ENCODE results near the gene APH1B. TPM values are rescaled to one million over a fixed set of nuclear protein-coding genes. Genes with fewer than 3 reads are reported as not detected.

The APH1B gene
- total and polyA plus RNA-seq, 7 donors, result 1.2 to 7.0 (median 3.8) TPM

- H3K36me3 ChIP-seq (ENCODE audit: insufficient read depth in 1 of 2, low read depth in 1 of 2), result no peaks in the 10 kb centered on the region
- H3K27ac ChIP-seq, result no peak overlapping the region
- TF ChIP-seq CTCF (IDR thresholded peaks at IDR 0.05), result no peak
- no peak overlapping the region for H3K4me3 ChIP-seq
- no peaks in the 10 kb centered on the region for H3K27me3 ChIP-seq (ENCODE audit: insufficient read depth in 3 of 3, low read length in 2 of 3)
- H3K4me1 ChIP-seq, result peaks cover 18% of the 10 kb centered on the region
- ATAC-seq (no peak), DNase-seq (no peak)
- no peaks in the 10 kb centered on the region for H3K9me3 ChIP-seq
- intact Hi-C loops (cut with DNase I), result no loop called here
These were observed 39.2 kb upstream of the APH1B start for GRCh38 chr15:63238171-63238570.

- WGBS, 3 donors, result 0 to 8% (median 3%) methylated on average over 1 of the region's 1 CpG
- peak in 3 of 4 donors; percentile 35 to 52 (median 40) for ATAC-seq
These were observed 38.6 kb upstream of the APH1B start for GRCh38 chr15:63238796-63239195.

GRCh38 chr15:63240109-63240508, 37.3 kb upstream of the APH1B start:
- Histone ChIP-seq H3K4me3 (no peak overlapping the region), H3K9me3 (no peaks in the 10 kb centered on the region), H3K27me3 (ENCODE audit: insufficient read depth in 3 of 3, low read length in 2 of 3) (no peaks in the 10 kb centered on the region), H3K36me3 (ENCODE audit: insufficient read depth in 1 of 2, low read depth in 1 of 2) (no peaks in the 10 kb centered on the region), H3K4me1 (peaks cover 17% of the 10 kb centered on the region), H3K27ac (no peak overlapping the region)
- no peak for ATAC-seq
- 74 to 83% (median 76%) methylated on average over 3 of the region's 3 CpGs for WGBS, 3 donors
- DNase-seq, result no peak
- TF ChIP-seq CTCF (IDR thresholded peaks at IDR 0.05), result no peak
- intact Hi-C loops (cut with DNase I), result no loop called here

More at GRCh38 chr15:63238796-63239195, 38.6 kb upstream of the APH1B start:
- peaks cover 18% of the 10 kb centered on the region for H3K4me1 ChIP-seq
- H3K9me3 ChIP-seq, result no peaks in the 10 kb centered on the region
- no peak overlapping the region for H3K4me3 ChIP-seq
- H3K27me3 ChIP-seq (ENCODE audit: insufficient read depth in 3 of 3, low read length in 2 of 3), result no peaks in the 10 kb centered on the region
- no peaks in the 10 kb centered on the region for H3K36me3 ChIP-seq (ENCODE audit: insufficient read depth in 1 of 2, low read depth in 1 of 2)
- intact Hi-C loops (cut with DNase I), result no loop called here
- no peak for TF ChIP-seq CTCF (IDR thresholded peaks at IDR 0.05)
- H3K27ac ChIP-seq, result no peak overlapping the region
- DNase-seq, result no peak

- TF ChIP-seq CTCF (IDR thresholded peaks at IDR 0.05), result no peak
- 94 to 100% (median 98%) methylated on average over 1 of the region's 1 CpG for WGBS, 3 donors
- no peak overlapping the region for H3K4me3 ChIP-seq
- no peak overlapping the region for H3K27ac ChIP-seq
- DNase-seq, result no peak
- H3K27me3 ChIP-seq (ENCODE audit: insufficient read depth in 3 of 3, low read length in 2 of 3), result no peaks in the 10 kb centered on the region
- H3K4me1 ChIP-seq, result peaks cover 22% of the 10 kb centered on the region
- no peak for ATAC-seq
- H3K36me3 ChIP-seq (ENCODE audit: insufficient read depth in 1 of 2, low read depth in 1 of 2), result no peaks in the 10 kb centered on the region
- intact Hi-C loops (cut with DNase I), result no loop called here
- no peaks in the 10 kb centered on the region for H3K9me3 ChIP-seq
These were observed 36.1 kb upstream of the APH1B start for GRCh38 chr15:63241316-63241715.

- Histone ChIP-seq H3K36me3 (ENCODE audit: insufficient read depth in 1 of 2, low read depth in 1 of 2) (no peaks in the 10 kb centered on the region), H3K4me1 (peaks cover 31% of the 10 kb centered on the region), H3K9me3 (no peaks in the 10 kb centered on the region), H3K27ac (peak overlapping the region; percentile 24), H3K4me3 (no peak overlapping the region), H3K27me3 (ENCODE audit: insufficient read depth in 3 of 3, low read length in 2 of 3) (no peaks in the 10 kb centered on the region)
- ATAC-seq (no peak), DNase-seq (peak in 1 of 2 donors; percentile 28)
- 68 to 86% (median 82%) methylated on average over 1 of the region's 1 CpG for WGBS, 3 donors
- TF ChIP-seq CTCF (IDR thresholded peaks at IDR 0.05), result no peak
- intact Hi-C loops (cut with DNase I), result no loop called here
These were observed 34.3 kb upstream of the APH1B start for GRCh38 chr15:63243101-63243500.

All from psoas muscle (tissue), 8 donors.